ENCODE data around the gene PCDHGA11. TPM values are rescaled to one million over a fixed set of nuclear protein-coding genes. Genes with fewer than 3 reads are reported as not detected.
"Not testable (repeated sequence)": the region's sequence is repeated elsewhere in the genome, so short reads cannot be mapped to it uniquely, and the experiment has no call there.

Gene PCDHGA11
- not detected for total RNA-seq

DNA sequence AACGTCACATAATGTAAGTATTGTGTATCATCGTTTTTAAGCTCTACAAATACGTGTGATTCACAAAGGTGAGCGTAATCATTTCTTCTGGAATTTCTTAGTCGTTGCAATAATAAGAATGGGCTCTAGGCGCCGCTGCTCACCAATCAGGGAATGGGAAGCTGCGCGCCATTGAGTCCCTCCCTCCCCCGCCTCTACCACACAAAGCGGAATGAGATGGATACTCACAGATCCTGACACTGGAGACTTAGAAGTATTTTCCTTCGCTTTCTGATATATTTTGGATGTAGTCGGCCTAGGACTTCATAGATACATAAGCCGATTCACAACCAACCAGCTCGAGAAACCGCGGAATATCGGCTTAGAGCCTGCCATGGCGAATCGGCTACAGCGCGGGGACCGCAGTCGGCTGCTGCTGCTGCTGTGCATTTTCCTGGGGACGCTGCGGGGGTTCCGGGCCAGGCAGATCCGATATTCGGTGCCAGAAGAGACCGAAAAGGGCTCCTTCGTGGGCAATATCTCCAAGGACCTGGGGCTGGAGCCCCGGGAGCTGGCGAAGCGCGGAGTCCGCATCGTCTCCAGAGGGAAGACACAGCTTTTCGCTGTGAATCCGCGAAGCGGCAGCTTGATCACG is at the start of gene PCDHGA11:
Gene PCDHGA11, plus strand, starts transcription at position 197 of the 634 bp plus-strand sequence. Its CDS starts 177 bp downstream, at position 374.
- Mint-ChIP-seq H3K4me3 (peak within 1 kb of the TSS; percentile 70), H3K4me1 (peaks cover 12% of the 10 kb centered on the region), H3K36me3 (ENCODE audit: low read depth) (peaks cover 23% of the 10 kb centered on the region), H3K27ac (peak within 1 kb of the TSS; percentile 5), H3K27me3 (peaks cover 64% of the 10 kb centered on the region), H3K9me3 (peaks cover 17% of the 10 kb centered on the region)
- CTCF ChIA-PET: interaction anchor here (0.6 to 2.5 kb wide), 22 partner anchors 8 to 560 kb away, joined by 3 to 16 read pairs (median 4); partner anchors contain the start of genes PCDHGA10, PCDHGA12, PCDHGA3 and PCDHGA4
- peak; percentile 46 for DNase-seq
- POLR2A ChIA-PET: interaction anchor here (0.6 to 1.6 kb wide), 7 partner anchors 8 to 97 kb away, joined by 3 to 5 read pairs (median 4); partner anchors contain the start of gene PCDHGA10

DNA sequence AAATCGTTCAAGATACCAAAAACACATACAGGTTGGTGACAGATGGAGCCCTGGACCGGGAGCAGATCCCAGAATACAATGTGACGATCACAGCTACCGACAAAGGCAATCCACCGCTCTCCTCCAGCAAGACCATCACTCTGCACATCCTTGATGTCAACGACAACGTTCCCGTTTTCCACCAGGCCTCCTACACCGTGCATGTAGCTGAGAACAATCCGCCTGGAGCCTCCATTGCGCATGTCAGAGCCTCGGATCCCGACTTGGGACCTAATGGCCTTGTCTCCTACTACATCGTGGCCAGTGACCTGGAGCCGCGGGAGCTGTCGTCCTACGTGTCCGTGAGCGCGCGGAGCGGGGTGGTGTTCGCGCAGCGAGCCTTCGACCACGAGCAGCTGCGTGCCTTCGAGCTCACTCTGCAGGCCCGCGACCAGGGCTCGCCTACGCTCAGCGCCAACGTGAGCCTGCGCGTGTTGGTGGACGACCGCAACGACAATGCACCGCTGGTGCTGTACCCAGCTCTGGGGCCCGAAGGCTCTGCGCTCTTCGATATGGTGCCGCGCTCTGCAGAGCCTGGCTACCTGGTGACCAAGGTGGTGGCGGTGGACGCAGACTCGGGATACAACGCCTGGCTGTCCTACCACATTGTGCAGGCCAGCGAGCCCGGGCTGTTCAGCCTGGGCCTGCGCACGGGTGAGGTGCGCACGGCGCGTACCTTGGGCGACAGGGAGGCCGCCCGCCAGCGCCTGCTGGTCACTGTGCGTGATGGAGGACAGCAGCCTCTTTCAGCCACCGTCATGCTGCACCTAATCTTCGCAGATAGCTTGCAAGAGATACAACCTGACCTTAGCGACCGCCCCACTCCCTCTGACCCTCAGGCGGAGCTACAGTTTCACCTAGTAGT is 49.0 kb upstream of the PCDHGA11 start:
- POLR2A ChIA-PET: no interaction called here
- Mint-ChIP-seq H3K4me3 (no peak overlapping the region), H3K9me3 (peaks cover 19% of the 10 kb centered on the region), H3K4me1 (no peaks in the 10 kb centered on the region), H3K36me3 (ENCODE audit: low read depth) (peaks cover 11% of the 10 kb centered on the region), H3K27me3 (peaks cover 30% of the 10 kb centered on the region), H3K27ac (no peak overlapping the region)
- CTCF ChIA-PET: interaction anchor here (1.4 to 2.5 kb wide), 3 partner anchors 25 to 141 kb away, joined by 3 to 13 read pairs (median 11); partner anchors contain the start of gene PCDHGA10
- no peak for DNase-seq

DNA sequence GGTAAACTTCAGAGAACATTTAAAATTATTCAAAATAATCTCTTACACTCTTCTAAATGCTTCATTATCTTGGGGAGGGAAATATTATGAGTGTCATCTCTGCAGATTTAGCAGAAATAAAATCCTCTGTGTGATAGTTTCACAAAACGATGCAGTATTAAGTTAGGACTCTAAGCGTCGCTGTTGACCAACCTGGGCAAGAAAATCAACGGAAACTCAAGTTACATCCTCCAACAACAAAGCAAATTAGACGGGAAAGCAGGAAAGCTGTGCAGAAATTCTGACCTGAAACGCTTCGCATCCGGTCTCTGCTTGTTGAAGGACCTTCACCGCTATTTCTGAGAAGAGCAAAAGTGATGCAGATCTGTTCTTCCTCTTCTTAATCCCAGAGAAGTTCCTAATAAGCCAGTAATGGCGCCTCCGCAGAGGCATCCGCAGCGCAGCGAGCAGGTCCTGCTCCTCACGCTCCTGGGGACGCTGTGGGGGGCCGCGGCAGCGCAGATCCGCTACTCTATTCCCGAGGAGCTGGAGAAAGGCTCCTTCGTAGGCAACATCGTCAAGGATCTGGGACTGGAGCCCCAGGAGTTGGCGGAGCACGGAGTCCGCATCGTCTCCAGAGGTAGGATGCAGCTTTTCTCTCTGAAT is 47.1 kb upstream of the PCDHGA11 start, which contains the start of gene PCDHGA6:
Gene PCDHGA6, plus strand, starts transcription at position 219 of the 645 bp plus-strand sequence. Its CDS starts 193 bp downstream, at position 412.
- peaks cover 19% of the 10 kb centered on the region for H3K9me3 Mint-ChIP-seq
- no peaks in the 10 kb centered on the region for H3K4me1 Mint-ChIP-seq
- CTCF ChIA-PET: interaction anchor here (1.2 kb wide), 1 partner anchor 54 kb away, joined by 3 read pairs; no protein-coding TSS in a partner anchor
- no peak for DNase-seq
- peaks cover 29% of the 10 kb centered on the region for H3K27me3 Mint-ChIP-seq
- peaks cover 11% of the 10 kb centered on the region for H3K36me3 Mint-ChIP-seq (ENCODE audit: low read depth)
- H3K4me3 Mint-ChIP-seq: peak within 1 kb of the TSS; percentile 16
- POLR2A ChIA-PET: no interaction called here
- H3K27ac Mint-ChIP-seq: no peak within 1 kb of the TSS

DNA sequence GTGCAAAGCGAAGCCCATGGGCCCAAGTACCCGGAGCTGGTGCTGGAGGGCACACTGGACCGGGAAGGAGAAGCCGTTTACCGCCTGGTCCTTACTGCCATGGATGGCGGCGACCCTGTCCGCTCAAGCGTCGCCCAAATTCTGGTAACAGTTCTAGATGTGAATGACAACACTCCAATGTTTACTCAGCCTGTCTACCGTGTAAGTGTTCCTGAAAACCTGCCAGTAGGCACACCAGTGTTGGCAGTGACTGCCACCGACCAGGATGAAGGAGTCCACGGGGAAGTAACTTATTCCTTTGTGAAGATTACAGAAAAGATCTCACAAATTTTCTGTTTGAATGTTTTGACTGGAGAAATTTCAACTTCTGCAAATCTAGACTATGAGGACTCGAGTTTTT is 46.2 kb upstream of the PCDHGA11 start:
- Mint-ChIP-seq H3K9me3 (peaks cover 19% of the 10 kb centered on the region), H3K27me3 (peaks cover 25% of the 10 kb centered on the region), H3K27ac (no peak overlapping the region), H3K4me1 (no peaks in the 10 kb centered on the region), H3K4me3 (no peak overlapping the region), H3K36me3 (ENCODE audit: low read depth) (peaks cover 11% of the 10 kb centered on the region)
- no peak for DNase-seq
- POLR2A ChIA-PET: no interaction called here
- CTCF ChIA-PET: no interaction called here

DNA sequence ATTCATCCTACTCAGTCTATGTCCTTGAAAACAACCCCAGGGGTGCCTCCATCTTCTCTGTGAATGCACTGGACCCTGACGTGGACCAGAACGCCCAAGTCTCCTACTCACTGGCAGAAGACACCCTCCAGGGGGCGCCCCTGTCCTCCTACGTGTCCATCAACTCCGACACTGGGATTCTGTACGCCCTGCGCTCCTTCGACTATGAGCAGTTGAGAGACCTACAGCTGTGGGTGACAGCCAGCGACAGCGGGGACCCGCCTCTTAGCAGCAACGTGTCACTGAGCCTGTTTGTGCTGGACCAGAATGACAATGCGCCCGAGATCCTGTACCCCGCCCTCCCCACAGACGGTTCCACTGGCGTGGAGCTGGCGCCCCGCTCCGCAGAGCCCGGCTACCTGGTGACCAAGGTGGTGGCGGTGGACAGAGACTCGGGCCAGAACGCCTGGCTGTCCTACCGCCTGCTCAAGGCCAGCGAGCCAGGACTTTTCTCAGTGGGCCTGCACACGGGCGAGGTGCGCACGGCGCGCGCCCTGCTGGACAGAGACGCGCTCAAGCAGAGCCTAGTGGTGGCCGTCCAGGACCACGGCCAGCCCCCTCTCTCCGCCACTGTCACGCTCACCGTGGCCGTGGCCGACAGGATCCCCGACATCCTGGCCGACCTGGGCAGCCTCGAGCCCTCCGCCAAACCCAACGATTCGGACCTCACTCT is 45.3 kb upstream of the PCDHGA11 start:
- H3K27ac Mint-ChIP-seq, DNase-seq, POLR2A ChIA-PET, H3K4me3 Mint-ChIP-seq, H3K4me1 Mint-ChIP-seq: not testable (repeated sequence)
- peaks cover 19% of the 10 kb centered on the region for H3K9me3 Mint-ChIP-seq
- CTCF ChIA-PET: interaction anchor here (0.7 kb wide), 1 partner anchor 100 kb away, joined by 4 read pairs; no protein-coding TSS in a partner anchor
- peaks cover 17% of the 10 kb centered on the region for H3K27me3 Mint-ChIP-seq
- peaks cover 11% of the 10 kb centered on the region for H3K36me3 Mint-ChIP-seq (ENCODE audit: low read depth)

DNA sequence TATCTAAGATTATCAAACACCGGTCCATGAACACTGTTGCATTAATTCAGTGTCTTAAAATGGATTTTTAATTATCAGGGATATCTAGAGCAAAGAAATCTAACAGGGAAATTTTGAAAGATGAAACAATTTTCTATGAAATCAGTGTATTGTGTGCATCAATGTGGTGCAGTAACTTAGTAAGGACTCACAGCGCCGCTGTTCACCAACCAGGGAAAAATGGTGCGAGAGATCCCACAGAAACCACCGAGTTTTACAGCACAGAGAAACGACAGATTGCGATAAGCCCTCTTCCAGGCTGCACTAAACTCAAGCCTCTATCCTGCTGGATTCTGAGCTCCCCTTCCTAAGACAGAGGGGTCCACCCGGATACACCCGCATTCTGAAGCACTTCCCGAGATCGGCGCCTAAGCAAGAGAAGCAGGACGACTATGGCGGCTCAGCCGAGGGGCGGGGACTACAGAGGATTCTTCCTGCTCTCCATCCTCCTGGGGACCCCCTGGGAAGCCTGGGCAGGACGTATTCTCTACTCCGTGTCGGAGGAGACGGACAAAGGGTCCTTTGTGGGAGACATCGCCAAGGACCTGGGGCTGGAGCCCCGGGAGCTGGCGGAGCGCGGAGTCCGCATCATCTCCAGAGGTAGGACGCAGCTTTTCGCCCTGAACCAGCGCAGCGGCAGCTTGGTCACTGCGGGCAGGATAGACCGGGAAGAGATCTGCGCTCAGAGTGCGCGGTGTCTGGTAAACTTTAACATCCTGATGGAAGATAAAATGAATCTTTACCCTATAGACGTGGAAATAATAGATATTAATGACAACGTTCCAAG is 38.2 kb upstream of the PCDHGA11 start, which contains the start of gene PCDHGA7:
Gene PCDHGA7, plus strand, starts transcription at position 274 of the 826 bp plus-strand sequence. Its CDS starts 158 bp downstream, at position 432.
- POLR2A ChIA-PET: no interaction called here
- Mint-ChIP-seq H3K4me3 (peak within 1 kb of the TSS; percentile 46), H3K27ac (no peak within 1 kb of the TSS), H3K4me1 (no peaks in the 10 kb centered on the region), H3K36me3 (ENCODE audit: low read depth) (no peaks in the 10 kb centered on the region), H3K9me3 (peaks cover 8% of the 10 kb centered on the region), H3K27me3 (peaks cover 31% of the 10 kb centered on the region)
- no peak for DNase-seq
- CTCF ChIA-PET: interaction anchor here (1.1 kb wide), 1 partner anchor 16 kb away, joined by 4 read pairs; no protein-coding TSS in a partner anchor

DNA sequence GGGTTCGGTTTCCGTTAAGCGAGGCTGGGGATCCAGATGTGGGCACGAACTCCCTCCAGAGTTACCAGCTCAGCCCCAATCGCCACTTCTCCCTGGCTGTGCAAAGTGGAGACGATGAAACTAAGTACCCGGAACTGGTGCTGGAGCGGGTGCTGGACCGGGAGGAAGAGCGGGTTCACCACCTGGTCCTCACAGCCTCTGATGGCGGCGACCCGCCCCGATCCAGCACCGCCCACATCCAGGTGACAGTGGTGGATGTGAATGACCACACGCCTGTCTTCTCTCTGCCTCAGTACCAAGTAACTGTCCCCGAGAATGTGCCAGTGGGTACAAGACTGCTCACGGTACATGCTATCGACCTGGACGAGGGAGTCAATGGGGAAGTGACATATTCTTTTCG is 37.5 kb upstream of the PCDHGA11 start:
- H3K9me3 Mint-ChIP-seq: peaks cover 9% of the 10 kb centered on the region
- POLR2A ChIA-PET: no interaction called here
- peaks cover 31% of the 10 kb centered on the region for H3K27me3 Mint-ChIP-seq
- no peak overlapping the region for H3K27ac Mint-ChIP-seq
- H3K4me3 Mint-ChIP-seq: no peak overlapping the region
- H3K4me1 Mint-ChIP-seq: no peaks in the 10 kb centered on the region
- peaks cover under 1% of the 10 kb centered on the region for H3K36me3 Mint-ChIP-seq (ENCODE audit: low read depth)
- CTCF ChIA-PET: interaction anchor here (1.1 kb wide), 1 partner anchor 16 kb away, joined by 4 read pairs; no protein-coding TSS in a partner anchor
- no peak for DNase-seq

DNA sequence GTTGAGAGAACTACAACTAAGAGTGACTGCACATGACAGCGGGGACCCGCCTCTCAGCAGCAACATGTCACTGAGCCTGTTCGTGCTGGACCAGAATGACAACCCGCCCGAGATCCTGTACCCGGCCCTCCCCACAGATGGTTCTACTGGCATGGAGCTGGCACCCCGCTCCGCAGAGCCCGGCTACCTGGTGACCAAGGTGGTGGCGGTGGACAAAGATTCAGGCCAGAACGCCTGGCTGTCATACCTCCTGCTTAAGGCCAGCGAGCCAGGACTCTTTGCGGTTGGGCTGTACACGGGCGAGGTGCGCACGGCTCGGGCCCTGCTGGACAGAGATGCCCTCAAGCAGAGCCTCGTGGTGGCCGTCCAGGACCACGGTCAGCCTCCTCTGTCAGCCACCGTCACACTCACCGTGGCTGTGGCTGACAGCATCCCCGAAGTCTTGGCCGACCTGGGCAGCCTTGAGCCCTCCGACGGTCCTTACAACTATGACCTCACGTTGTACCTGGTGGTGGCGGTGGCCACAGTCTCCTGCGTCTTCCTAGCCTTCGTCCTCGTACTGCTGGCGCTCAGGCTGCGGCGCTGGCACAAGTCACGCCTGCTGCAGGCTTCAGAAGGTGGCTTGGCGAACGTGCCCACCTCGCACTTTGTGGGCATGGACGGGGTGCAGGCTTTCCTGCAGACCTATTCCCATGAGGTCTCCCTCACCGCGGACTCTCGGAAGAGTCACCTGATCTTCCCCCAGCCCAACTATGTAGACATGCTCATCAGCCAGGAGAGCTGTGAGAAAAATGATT is 36.2 kb upstream of the PCDHGA11 start:
- Mint-ChIP-seq H3K4me3 (no peak overlapping the region), H3K27ac (no peak overlapping the region), H3K4me1 (no peaks in the 10 kb centered on the region), H3K36me3 (ENCODE audit: low read depth) (peaks cover 3% of the 10 kb centered on the region), H3K9me3 (peaks cover 16% of the 10 kb centered on the region), H3K27me3 (peaks cover 32% of the 10 kb centered on the region)
- POLR2A ChIA-PET: no interaction called here
- DNase-seq: no peak
- CTCF ChIA-PET: no interaction called here

DNA sequence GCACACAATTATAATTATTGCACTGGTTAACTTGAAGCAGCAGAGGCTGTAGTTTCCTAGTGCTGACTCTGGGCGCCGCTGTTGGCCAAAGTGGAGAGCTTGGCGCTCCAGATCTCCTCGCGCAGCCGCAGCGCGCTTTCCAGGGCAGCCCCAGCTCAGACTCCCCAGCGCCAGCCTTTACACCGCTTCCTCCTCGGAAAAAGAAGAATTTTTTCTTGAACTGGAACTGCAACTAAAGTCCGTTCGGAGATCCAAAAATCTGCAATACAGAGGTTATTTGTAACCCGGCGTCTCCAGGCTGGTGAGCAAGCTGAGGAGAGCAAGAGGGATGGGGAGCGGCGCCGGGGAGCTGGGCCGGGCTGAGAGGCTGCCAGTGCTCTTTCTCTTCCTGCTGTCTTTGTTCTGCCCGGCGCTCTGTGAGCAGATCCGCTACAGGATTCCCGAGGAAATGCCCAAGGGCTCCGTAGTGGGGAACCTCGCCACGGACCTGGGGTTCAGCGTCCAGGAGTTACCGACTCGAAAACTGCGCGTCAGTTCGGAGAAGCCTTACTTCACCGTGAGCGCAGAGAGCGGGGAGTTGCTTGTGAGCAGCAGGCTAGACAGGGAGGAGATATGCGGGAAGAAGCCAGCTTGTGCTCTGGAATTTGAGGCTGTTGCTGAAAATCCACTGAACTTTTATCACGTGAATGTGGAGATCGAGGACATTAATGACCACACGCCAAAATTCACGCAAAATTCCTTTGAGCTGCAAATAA is 33.1 kb upstream of the PCDHGA11 start, which contains the start of gene PCDHGB4:
Gene PCDHGB4, plus strand, starts transcription at position 142 of the 755 bp plus-strand sequence. Its CDS starts 187 bp downstream, at position 329.
- peak within 1 kb of the TSS; percentile 7 for H3K4me3 Mint-ChIP-seq
- ChIA-PET CTCF (interaction anchor here (0.7 kb wide), 1 partner anchor 20 kb away, joined by 3 read pairs; the partner anchor contains the start of gene PCDHGB6), POLR2A (interaction anchor here (1.0 kb wide), 1 partner anchor 67 kb away, joined by 3 read pairs; the partner anchor contains the start of gene TAF7)
- not testable (repeated sequence) for DNase-seq; H3K27ac Mint-ChIP-seq; H3K36me3 Mint-ChIP-seq (ENCODE audit: low read depth); H3K4me1 Mint-ChIP-seq
- H3K27me3 Mint-ChIP-seq: peaks cover 32% of the 10 kb centered on the region
- H3K9me3 Mint-ChIP-seq: peaks cover 22% of the 10 kb centered on the region

DNA sequence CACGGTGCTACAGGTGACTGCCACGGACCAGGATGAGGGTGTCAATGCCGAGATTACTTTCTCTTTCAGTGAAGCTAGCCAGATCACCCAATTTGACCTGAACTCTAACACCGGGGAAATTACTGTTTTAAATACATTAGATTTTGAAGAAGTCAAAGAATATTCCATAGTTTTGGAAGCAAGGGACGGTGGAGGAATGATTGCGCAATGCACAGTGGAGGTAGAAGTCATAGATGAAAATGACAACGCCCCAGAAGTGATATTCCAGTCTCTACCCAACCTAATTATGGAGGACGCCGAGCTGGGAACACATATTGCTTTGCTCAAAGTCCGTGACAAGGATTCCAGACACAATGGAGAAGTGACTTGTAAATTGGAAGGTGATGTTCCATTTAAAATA is 32.2 kb upstream of the PCDHGA11 start:
- H3K27me3 Mint-ChIP-seq: peaks cover 27% of the 10 kb centered on the region
- no peak for DNase-seq
- peaks cover 17% of the 10 kb centered on the region for H3K9me3 Mint-ChIP-seq
- no peak overlapping the region for H3K27ac Mint-ChIP-seq
- H3K36me3 Mint-ChIP-seq (ENCODE audit: low read depth): peaks cover 6% of the 10 kb centered on the region
- CTCF ChIA-PET: no interaction called here
- H3K4me1 Mint-ChIP-seq: no peaks in the 10 kb centered on the region
- H3K4me3 Mint-ChIP-seq: no peak overlapping the region
- POLR2A ChIA-PET: no interaction called here
